Activated CD4-positive, alpha-beta T cell treated with anti-CD3 and anti-CD28 coated beads, Interleukin-2, Interleukin-6, amounts not matched to agents 100 ng/mL and 50 ng/mL, durations not matched to agents 16 hours and 8 hours (primary cell): ENCODE results near the gene EVI5L.
"Not testable (repeated sequence)": the region's sequence is repeated elsewhere in the genome, so short reads cannot be mapped to it uniquely, and the experiment has no call there.

Experiments used
- DNase-seq: peaks from one replicate; pipeline ENCODE4 v3.0.0-alpha.2; 2020

EVI5L gene

GRCh38 chr19:7874897-7875273, 44.9 kb downstream of the EVI5L start:
- DNase-seq: no peak

- DNase-seq: no peak
These were observed 47.3 kb downstream of the EVI5L start for GRCh38 chr19:7877249-7877836.

- no peak for DNase-seq
These were observed 49.2 kb downstream of the EVI5L start for GRCh38 chr19:7879111-7879807.

GRCh38 chr19:7879836-7880235, 49.8 kb downstream of the EVI5L start:
- no peak for DNase-seq

- no peak for DNase-seq
These were observed 51.9 kb downstream of the EVI5L start for GRCh38 chr19:7881910-7882309.

- DNase-seq: no peak
These were observed 53.1 kb downstream of the EVI5L start for GRCh38 chr19:7883105-7883504.

- DNase-seq: no peak
These were observed 54.0 kb downstream of the EVI5L start for GRCh38 chr19:7883796-7884570.

- DNase-seq: no peak
These were observed 55.8 kb downstream of the EVI5L start for GRCh38 chr19:7885818-7886217.

GRCh38 chr19:7887408-7888144, 57.6 kb downstream of the EVI5L start:
- DNase-seq: no peak

- peak; percentile 35 for DNase-seq
These were observed 58.3 kb downstream of the EVI5L start, which contains the start of gene LRRC8E for GRCh38 chr19:7888145-7888825. Gene LRRC8E (plus strand): TSS chr19:7888510. CDS start chr19:7895604, 7,094 bp downstream.

- DNase-seq: no peak
These were observed 58.8 kb downstream of the EVI5L start for GRCh38 chr19:7888826-7889217.

- not testable (repeated sequence) for DNase-seq
These were observed 63.5 kb downstream of the EVI5L start for GRCh38 chr19:7893362-7894101.

- DNase-seq: no peak
These were observed 64.7 kb downstream of the EVI5L start for GRCh38 chr19:7894612-7895309.

- DNase-seq: no peak
These were observed 65.5 kb downstream of the EVI5L start for GRCh38 chr19:7895565-7895964.

GRCh38 chr19:7897292-7897691, 67.3 kb downstream of the EVI5L start:
- DNase-seq: no peak

- no peak for DNase-seq
These were observed 68.9 kb downstream of the EVI5L start for GRCh38 chr19:7898967-7899366.

GRCh38 chr19:7899751-7900378, 69.8 kb downstream of the EVI5L start:
- no peak for DNase-seq

GRCh38 chr19:7900401-7900870, 70.4 kb downstream of the EVI5L start:
- DNase-seq: no peak

GRCh38 chr19:7900931-7901330, 70.9 kb downstream of the EVI5L start:
- no peak for DNase-seq

GRCh38 chr19:7901337-7901736, 71.3 kb downstream of the EVI5L start:
- DNase-seq: no peak

- no peak for DNase-seq
These were observed 72.8 kb downstream of the EVI5L start for GRCh38 chr19:7902796-7903243.
